ENCODE data around the gene SOCS1. TPM values are rescaled to one million over a fixed set of nuclear protein-coding genes. Genes with fewer than 3 reads are reported as not detected.

Gene SOCS1
- total and polyA plus RNA-seq, 2 of the 4 experiments (the other 2 are of a cell fraction) = 2.0 to 22.0 TPM

DNA sequence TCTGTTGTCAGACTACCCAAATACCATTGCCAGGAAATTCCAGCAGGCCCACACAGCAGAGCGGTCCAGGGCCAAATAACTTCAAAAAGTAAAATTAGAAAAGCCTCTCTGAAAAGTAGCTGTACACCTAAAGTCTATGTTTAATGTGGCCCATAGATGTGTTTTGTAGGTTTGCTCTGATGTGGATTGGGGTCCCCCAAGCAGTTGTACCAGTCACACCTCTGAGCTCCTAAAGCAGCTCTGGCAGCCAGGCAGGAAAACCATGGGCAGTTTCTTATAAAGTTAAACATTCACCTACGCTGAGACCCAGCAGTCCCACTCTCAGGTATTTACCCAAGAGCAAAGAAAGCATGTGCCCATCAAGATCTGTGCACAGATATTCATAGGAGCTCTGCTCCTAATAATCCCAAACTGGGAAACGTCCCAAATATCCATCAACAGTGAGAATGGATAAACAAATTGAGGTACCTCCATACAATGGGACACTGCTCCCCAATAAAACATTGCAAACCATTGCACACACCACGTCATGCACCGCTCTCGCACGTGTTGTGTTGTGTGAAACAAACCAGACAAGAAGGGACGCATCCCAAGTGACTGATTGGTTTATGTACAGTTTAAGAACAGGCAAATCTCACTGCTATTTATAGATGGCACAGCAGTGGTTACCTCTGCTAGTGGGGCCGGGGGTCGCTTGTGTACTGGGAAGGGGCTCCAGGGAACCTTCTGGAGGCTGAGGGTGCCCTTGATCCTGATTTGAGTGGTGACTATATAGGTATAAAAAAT, 40.9 kb upstream of the SOCS1 start:
- Histone ChIP-seq H3K27me3 (ENCODE audit: control insufficient read depth, insufficient read depth, low read length) (no peaks in the 10 kb centered on the region), H4K8ac (ENCODE audit: low read depth in 2 of 2, low read length in 2 of 2) (no peak overlapping the region), H4K20me1 (ENCODE audit: insufficient read depth, low read length) (no peaks in the 10 kb centered on the region), H4K91ac (ENCODE audit: insufficient read depth, low read depth, low read length) (no peak overlapping the region), H3K18ac (ENCODE audit: low read depth, low read length) (no peak overlapping the region; the same call in 1 of the 2 replicates), H3K23ac (ENCODE audit: low read depth, low read length) (0 out of 2 replicates have a peak overlapping the region, but pooled peaks have one; percentile 55), H3K4me1 (ENCODE audit: control insufficient read depth, insufficient read depth, low read length) (peaks cover 10% of the 10 kb centered on the region), H3K36me3 (ENCODE audit: control insufficient read depth, insufficient read depth, low read length) (no peaks in the 10 kb centered on the region), H3K27ac (ENCODE audit: insufficient read depth, low read length) (no peak overlapping the region), H3K9me1 (ENCODE audit: insufficient read depth, low read length) (no peaks in the 10 kb centered on the region), H2BK20ac (ENCODE audit: low read depth, low read length) (peak overlapping the region; percentile 67), H4K5ac (ENCODE audit: low read depth, low read length) (no peak overlapping the region), H3K9me3 (ENCODE audit: control insufficient read depth, insufficient read depth, low read length) (no peaks in the 10 kb centered on the region), H2AK9ac (replicated peaks; ENCODE audit: low read depth, low read length, poor library complexity) (no peak overlapping the region), H2BK15ac (ENCODE audit: low read depth, low read length) (no peak overlapping the region), H3K56ac (ENCODE audit: extremely low read depth, insufficient read depth, low read length) (no peak overlapping the region), H2BK5ac (ENCODE audit: low read depth, low read length, poor library complexity, severe bottlenecking) (no peak overlapping the region), H3K4me2 (ENCODE audit: low read depth, low read length) (peak overlapping the region; percentile 63), H3K4me3 (ENCODE audit: insufficient read depth, low read depth, low read length) (no peak overlapping the region), H3K14ac (replicated peaks; ENCODE audit: low read depth, low read length) (no peak overlapping the region), H2AFZ (replicated peaks; ENCODE audit: low read length, poor library complexity) (peak overlapping the region; percentile 52), H2BK120ac (ENCODE audit: low read depth, low read length) (no peak overlapping the region; the same call in 1 of the 2 replicates), H2AK5ac (ENCODE audit: low read depth, low read length) (peak overlapping the region; percentile 74; the same call in 1 of the 2 replicates), H3K79me1 (ENCODE audit: low read depth in 1 of 2, low read length in 2 of 2) (no peaks in the 10 kb centered on the region), H3K4ac (ENCODE audit: low read depth, low read length) (peak overlapping the region; percentile 25; the same call in 1 of the 2 replicates), H3K9ac (ENCODE audit: low read depth, low read length) (no peak overlapping the region)
- no TSS peak for BruUV-seq (replicated peaks)
- WGBS, 2 experiments (ENCODE audit: extremely low coverage in 2 of 2, insufficient read length in 1 of 2) = 50% methylated on average over 2 of the region's 10 CpGs; no CpG with 5 or more reads in 1 of the 2 experiments
- no peak for TF ChIP-seq USF2 (IDR thresholded peaks at IDR 0.05; ENCODE audit: low read depth, low read length)
- no peak for TF ChIP-seq RFX5 (IDR thresholded peaks at IDR 0.05; ENCODE audit: low read depth, low read length)
- TF ChIP-seq MAFK (IDR thresholded peaks at IDR 0.05; ENCODE audit: low read depth, low read length) = no peak
- TF ChIP-seq MXI1 (IDR thresholded peaks at IDR 0.05; ENCODE audit: borderline replicate concordance, low read depth, low read length) = no peak
- TF ChIP-seq BHLHE40 (IDR thresholded peaks at IDR 0.05; ENCODE audit: low read depth, low read length) = peak; percentile 41; the same call in 1 of the 2 replicates
- intact Hi-C loops (cut with micrococcal nuclease) (loop anchor here (5.0 kb wide), 1 partner anchor 55 kb away; no protein-coding TSS in a partner anchor), in situ Hi-C loops (cut with MboI; ENCODE audit: low sequenced_read_pairs) (no loop called here), dilution Hi-C loops (cut with HindIII; ENCODE audit: low sequenced_read_pairs, unreplicated experiment) (no loop called here)
- DNase-seq (no peak), ATAC-seq (ENCODE audit: low read depth) (peak; percentile 18)
- ChIA-PET CTCF (no interaction called here), POLR2A (ENCODE audit: unreplicated experiment) (no interaction called here)

All from IMR-90 (cell line).